HL-60 (cell line): Measurements from ENCODE around the gene C1orf53.

Experiments
- DNase-seq, 2 experiments: peaks; one replicate each; pipeline ENCODE4 v3.0.0-alpha.2; 2010 to 2020; ENCODE audit warnings: low read depth in 1 of 2, low spot score in 1 of 2
- H3K27ac ChIP-seq: fragments of 250-450 bp; sonication (Bioruptor Pico); replicated peaks from 2 replicates; pipeline ENCODE4 v1.5.1; 2020; ENCODE audit warnings: mild to moderate bottlenecking, moderate library complexity
- H3K27me3 ChIP-seq: fragments of 250-450 bp; sonication (Bioruptor Pico); 2 replicates; pipeline ENCODE4 v1.5.1; 2021; ENCODE audit warnings: mild to moderate bottlenecking, moderate library complexity; ENCODE audit not compliant: insufficient read depth, poor library complexity, severe bottlenecking
- H3K4me3 ChIP-seq: replicated peaks from 2 replicates; pipeline ENCODE4 v1.5.1; 2011; ENCODE audit warnings: mild to moderate bottlenecking, control low read depth, low read length; ENCODE audit not compliant: insufficient read depth
- CTCF ChIP-seq: IDR thresholded peaks from one replicate; pipeline ENCODE4 v1.5.1; 2011; ENCODE audit warnings: low read length, control low read depth, inconsistent platforms; ENCODE audit not compliant: insufficient read depth
- GABPA ChIP-seq: IDR thresholded peaks from 2 replicates; pipeline ENCODE4 v1.6.1; 2012; ENCODE audit warnings: low read depth
- POLR2AphosphoS5 ChIP-seq: IDR thresholded peaks from 2 replicates; pipeline ENCODE4 v1.6.1; 2012; ENCODE audit warnings: low read depth
- REST ChIP-seq: IDR thresholded peaks from 2 replicates; pipeline ENCODE4 v1.6.1; 2012; ENCODE audit warnings: low read depth; ENCODE audit not compliant: insufficient replicate concordance
- SPI1 ChIP-seq: IDR thresholded peaks from 2 replicates; pipeline ENCODE4 v1.6.1; 2012; ENCODE audit warnings: low read depth, mild to moderate bottlenecking, borderline replicate concordance

Gene C1orf53

GRCh38 chr1:197884173-197884572 lies 18.3 kb upstream of the C1orf53 start:
- Histone ChIP-seq H3K27me3 (no peaks in the 10 kb centered on the region), H3K27ac (no peak overlapping the region)
- DNase-seq = no peak

GRCh38 chr1:197890936-197891335 lies 11.5 kb upstream of the C1orf53 start:
- H3K27ac ChIP-seq = no peak overlapping the region
- TF ChIP-seq CTCF = no peak
- no peak for TF ChIP-seq GABPA
- TF ChIP-seq SPI1 = no peak
- TF ChIP-seq REST = no peak
- no peak for TF ChIP-seq POLR2AphosphoS5
- H3K4me3 ChIP-seq = no peak overlapping the region
- no peak for DNase-seq
- H3K27me3 ChIP-seq = no peaks in the 10 kb centered on the region

More at GRCh38 chr1:197884173-197884572, 18.3 kb upstream of the C1orf53 start:
- no peak for TF ChIP-seq POLR2AphosphoS5
- no peak for TF ChIP-seq SPI1
- no peak for TF ChIP-seq CTCF
- TF ChIP-seq GABPA = no peak
- no peak for TF ChIP-seq REST
- H3K4me3 ChIP-seq = no peak overlapping the region

- no peaks in the 10 kb centered on the region for H3K27me3 ChIP-seq
- TF ChIP-seq SPI1 (no peak), GABPA (no peak), POLR2AphosphoS5 (no peak), REST (no peak), CTCF (no peak)
- H3K4me3 ChIP-seq = no peak overlapping the region
- H3K27ac ChIP-seq = no peak overlapping the region
- no peak for DNase-seq
These were observed 9.7 kb upstream of the C1orf53 start for GRCh38 chr1:197892684-197893083.
